Neuron (in vitro differentiated cells): ENCODE data around the gene HMGCS2.
A peak's percentile ranks its signal among the peaks of the same experiment; 100 is the strongest.
"Not testable (repeated sequence)": the region's sequence is repeated elsewhere in the genome, so short reads cannot be mapped to it uniquely, and the experiment has no call there.

Experiments used
- H2AFZ ChIP-seq: one replicate; pipeline ENCODE4 v1.6.1; 2013; ENCODE audit warnings: low read depth, mild to moderate bottlenecking, inconsistent platforms, low read length, moderate library complexity
- H3K27me3 ChIP-seq: one replicate; pipeline ENCODE4 v1.6.1; 2013; ENCODE audit warnings: low read length; ENCODE audit not compliant: insufficient read depth
- H3K36me3 ChIP-seq: one replicate; pipeline ENCODE4 v1.6.1; 2013; ENCODE audit warnings: low read length; ENCODE audit not compliant: insufficient read depth
- H3K4me1 ChIP-seq: one replicate; pipeline ENCODE4 v1.6.1; 2013; ENCODE audit warnings: low read length; ENCODE audit not compliant: insufficient read depth
- H3K4me3 ChIP-seq: 2 replicates; pipeline ENCODE4 v1.5.1; 2013; ENCODE audit warnings: mild to moderate bottlenecking, low read length, moderate library complexity
- H3K9me3 ChIP-seq: one replicate; pipeline ENCODE4 v1.6.1; 2013; ENCODE audit warnings: low read length

Gene HMGCS2

GRCh38 chr1:119712342-119713038, 56.2 kb downstream of the HMGCS2 start:
- Histone ChIP-seq H3K4me1 (peaks cover 21% of the 10 kb centered on the region), H2AFZ (peak overlapping the region; percentile 77), H3K36me3 (no peaks in the 10 kb centered on the region), H3K4me3 (peak overlapping the region; percentile 77), H3K27me3 (no peaks in the 10 kb centered on the region), H3K9me3 (no peaks in the 10 kb centered on the region)

GRCh38 chr1:119711804-119712341, 56.8 kb downstream of the HMGCS2 start, which contains the start of gene PHGDH:
Gene PHGDH (plus strand): TSS chr1:119711934. CDS start chr1:119712023, 89 bp downstream.
- no peaks in the 10 kb centered on the region for H3K9me3 ChIP-seq
- H3K27me3 ChIP-seq, result no peaks in the 10 kb centered on the region
- no peaks in the 10 kb centered on the region for H3K36me3 ChIP-seq
- peak within 1 kb of the TSS; percentile 77 for H3K4me3 ChIP-seq
- peak within 1 kb of the TSS; percentile 77 for H2AFZ ChIP-seq
- H3K4me1 ChIP-seq, result peaks cover 21% of the 10 kb centered on the region

GRCh38 chr1:119711356-119711803, 57.3 kb downstream of the HMGCS2 start:
- H3K36me3 ChIP-seq, H3K27me3 ChIP-seq, H3K9me3 ChIP-seq: not testable (repeated sequence)
- peaks cover 21% of the 10 kb centered on the region for H3K4me1 ChIP-seq
- H2AFZ ChIP-seq, result peak overlapping the region; percentile 77
- peak overlapping the region; percentile 77 for H3K4me3 ChIP-seq

- H2AFZ ChIP-seq, H3K4me3 ChIP-seq, H3K27me3 ChIP-seq, H3K9me3 ChIP-seq, H3K4me1 ChIP-seq, H3K36me3 ChIP-seq: not testable (repeated sequence)
These were observed 62.1 kb downstream of the HMGCS2 start for GRCh38 chr1:119706599-119706998.

GRCh38 chr1:119703666-119704450, 64.8 kb downstream of the HMGCS2 start:
- peaks cover 11% of the 10 kb centered on the region for H3K9me3 ChIP-seq
- no peaks in the 10 kb centered on the region for H3K27me3 ChIP-seq
- H3K36me3 ChIP-seq, result no peaks in the 10 kb centered on the region
- H3K4me3 ChIP-seq, result no peak overlapping the region
- no peaks in the 10 kb centered on the region for H3K4me1 ChIP-seq
- H2AFZ ChIP-seq, result no peak overlapping the region

- H3K27me3 ChIP-seq, result no peaks in the 10 kb centered on the region
- H3K9me3 ChIP-seq, result peaks cover 11% of the 10 kb centered on the region
- no peaks in the 10 kb centered on the region for H3K4me1 ChIP-seq
- no peak overlapping the region for H2AFZ ChIP-seq
- no peaks in the 10 kb centered on the region for H3K36me3 ChIP-seq
- H3K4me3 ChIP-seq, result no peak overlapping the region
These were observed 66.3 kb downstream of the HMGCS2 start for GRCh38 chr1:119702384-119702783.

GRCh38 chr1:119701659-119702058, 67.0 kb downstream of the HMGCS2 start:
- no peak overlapping the region for H2AFZ ChIP-seq
- H3K27me3 ChIP-seq, result no peaks in the 10 kb centered on the region
- H3K4me3 ChIP-seq, result no peak overlapping the region
- no peaks in the 10 kb centered on the region for H3K36me3 ChIP-seq
- peaks cover 11% of the 10 kb centered on the region for H3K9me3 ChIP-seq
- H3K4me1 ChIP-seq, result no peaks in the 10 kb centered on the region

GRCh38 chr1:119700326-119700725, 68.4 kb downstream of the HMGCS2 start:
- Histone ChIP-seq H3K36me3 (no peaks in the 10 kb centered on the region), H3K4me3 (no peak overlapping the region), H3K27me3 (no peaks in the 10 kb centered on the region), H3K4me1 (no peaks in the 10 kb centered on the region), H2AFZ (no peak overlapping the region), H3K9me3 (peaks cover 11% of the 10 kb centered on the region)
